ENCODE measurements around the gene MPG. TPM values are rescaled to one million over a fixed set of nuclear protein-coding genes. Genes with fewer than 3 reads are reported as not detected.

MPG gene
- total RNA-seq, 2 donors from 2014 or later: 111 to 138 TPM

DNA sequence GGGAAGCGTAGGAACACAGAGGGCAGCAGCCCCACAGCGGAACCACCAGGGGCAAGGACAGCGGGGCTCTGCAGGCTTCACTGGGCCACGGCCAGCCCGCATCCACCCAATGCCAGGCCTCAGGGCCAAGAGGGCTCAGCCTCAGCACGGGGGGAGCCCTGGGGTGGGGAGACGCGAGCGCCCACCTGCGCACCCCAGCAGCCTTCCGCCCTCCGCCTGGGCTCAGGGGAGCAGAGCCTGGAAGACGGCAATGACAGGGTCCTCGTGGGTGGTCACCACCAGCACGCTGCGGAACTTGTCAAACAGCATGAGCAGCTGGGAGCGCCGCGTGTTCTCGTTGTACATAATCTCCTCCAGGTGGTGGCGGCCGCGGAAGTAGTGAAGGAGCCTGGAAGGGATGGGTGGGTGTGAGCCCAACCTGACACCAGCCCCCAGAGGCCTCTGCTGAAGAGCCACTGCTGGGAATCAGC is 8.5 kb downstream of the MPG start:
- Histone ChIP-seq H3K4me1 (replicated peaks) (peaks cover 1% of the 10 kb centered on the region), H3K36me3 (peaks cover 0 to 8% of the 10 kb centered on the region in 2 donors), H3K9me3 (no peaks in the 10 kb centered on the region), H3K27me3 (replicated peaks; ENCODE audit: insufficient read depth) (no peaks in the 10 kb centered on the region), H3K4me3 (no peak overlapping the region), H3K27ac (no peak overlapping the region)
- WGBS: 73% methylated on average over 23 of the region's 23 CpGs
- intact Hi-C loops (cut with DNase I): no loop called here
- DNase-seq (ENCODE audit: low spot score): no peak
- TF ChIP-seq POLR2A (IDR thresholded peaks at IDR 0.05): no peak
- TF ChIP-seq, protein P1, sequence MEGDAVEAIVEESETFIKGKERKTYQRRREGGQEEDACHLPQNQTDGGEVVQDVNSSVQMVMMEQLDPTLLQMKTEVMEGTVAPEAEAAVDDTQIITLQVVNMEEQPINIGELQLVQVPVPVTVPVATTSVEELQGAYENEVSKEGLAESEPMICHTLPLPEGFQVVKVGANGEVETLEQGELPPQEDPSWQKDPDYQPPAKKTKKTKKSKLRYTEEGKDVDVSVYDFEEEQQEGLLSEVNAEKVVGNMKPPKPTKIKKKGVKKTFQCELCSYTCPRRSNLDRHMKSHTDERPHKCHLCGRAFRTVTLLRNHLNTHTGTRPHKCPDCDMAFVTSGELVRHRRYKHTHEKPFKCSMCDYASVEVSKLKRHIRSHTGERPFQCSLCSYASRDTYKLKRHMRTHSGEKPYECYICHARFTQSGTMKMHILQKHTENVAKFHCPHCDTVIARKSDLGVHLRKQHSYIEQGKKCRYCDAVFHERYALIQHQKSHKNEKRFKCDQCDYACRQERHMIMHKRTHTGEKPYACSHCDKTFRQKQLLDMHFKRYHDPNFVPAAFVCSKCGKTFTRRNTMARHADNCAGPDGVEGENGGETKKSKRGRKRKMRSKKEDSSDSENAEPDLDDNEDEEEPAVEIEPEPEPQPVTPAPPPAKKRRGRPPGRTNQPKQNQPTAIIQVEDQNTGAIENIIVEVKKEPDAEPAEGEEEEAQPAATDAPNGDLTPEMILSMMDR (IDR thresholded peaks at IDR 0.05): no peak
- TF ChIP-seq POLR2AphosphoS5 (IDR thresholded peaks at IDR 0.05): no peak

DNA sequence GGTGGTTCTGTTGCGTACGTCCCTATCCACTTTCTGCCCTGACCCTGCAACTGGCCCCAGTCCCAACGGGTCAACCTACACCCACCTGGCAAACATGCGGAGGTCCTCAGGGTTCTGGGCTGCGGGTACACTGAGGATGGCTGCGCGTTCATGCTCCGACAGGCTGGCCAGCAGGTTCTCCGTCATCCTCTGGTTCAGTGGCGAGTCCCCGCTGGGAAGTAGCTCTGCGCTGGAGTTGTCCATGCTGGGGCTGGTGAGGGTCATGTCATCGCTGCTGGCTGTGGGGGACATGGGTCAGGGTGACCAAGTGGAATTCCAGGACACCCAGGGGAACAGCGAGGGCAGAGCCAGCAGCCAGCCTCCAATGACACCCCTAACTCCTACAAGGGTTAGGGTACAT is 10.6 kb downstream of the MPG start:
- no peak for DNase-seq (ENCODE audit: low spot score)
- WGBS: 96% methylated on average over 14 of the region's 14 CpGs
- TF ChIP-seq POLR2AphosphoS5 (IDR thresholded peaks at IDR 0.05): no peak
- TF ChIP-seq POLR2A (IDR thresholded peaks at IDR 0.05): no peak
- no peak overlapping the region for H3K27ac ChIP-seq
- no peaks in the 10 kb centered on the region for H3K27me3 ChIP-seq (replicated peaks; ENCODE audit: insufficient read depth)
- H3K9me3 ChIP-seq: no peaks in the 10 kb centered on the region
- no peak overlapping the region for H3K4me3 ChIP-seq
- peaks cover 8% of the 10 kb centered on the region for H3K4me1 ChIP-seq (replicated peaks)
- intact Hi-C loops (cut with DNase I): no loop called here
- H3K36me3 ChIP-seq: peaks cover 0 to 8% of the 10 kb centered on the region in 2 donors

DNA sequence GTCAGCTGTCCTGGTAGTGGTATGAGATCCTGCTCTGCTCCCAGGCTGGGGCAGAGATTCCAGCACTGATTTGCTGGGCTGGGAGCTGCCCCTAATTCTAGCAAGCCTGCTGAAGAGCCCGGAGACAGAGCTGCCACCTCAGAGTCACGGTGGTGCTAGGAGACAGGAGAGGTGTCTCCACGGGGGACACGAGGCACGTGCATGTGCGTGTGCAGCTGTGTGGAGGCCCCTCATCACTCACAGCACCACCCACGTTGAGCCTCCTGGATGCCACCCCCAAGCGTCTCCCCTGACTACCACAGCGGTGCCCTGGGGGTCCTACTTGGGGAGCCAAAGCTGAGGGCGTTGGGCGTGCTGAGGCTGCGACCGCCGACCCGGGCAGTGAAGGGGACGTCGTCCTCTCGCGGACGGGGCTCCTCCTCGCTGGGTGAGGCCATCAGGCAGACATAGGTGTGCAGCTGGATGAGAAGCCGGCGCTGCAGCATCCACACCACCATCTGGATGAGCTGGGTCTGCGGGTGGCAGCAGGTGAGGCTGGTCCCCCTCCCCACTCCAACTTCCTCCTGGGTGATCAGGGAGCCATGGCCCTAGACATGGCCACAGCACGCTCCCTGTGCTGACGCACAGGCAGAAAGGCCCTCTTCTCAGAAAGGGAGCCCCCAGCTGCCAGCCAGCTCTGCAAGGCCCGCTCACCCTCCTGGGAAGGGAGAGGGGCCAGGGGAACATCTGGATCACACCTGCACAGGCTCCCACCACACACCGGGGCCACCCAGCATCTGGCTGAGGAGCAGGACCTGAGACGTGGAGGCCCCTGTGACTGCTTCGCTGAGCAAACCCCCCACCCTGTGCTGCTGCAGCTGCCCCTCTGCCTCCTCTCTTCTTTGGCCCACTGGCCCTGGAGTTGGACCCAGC is 11.6 kb downstream of the MPG start:
- Histone ChIP-seq H3K36me3 (peaks cover 0 to 8% of the 10 kb centered on the region in 2 donors), H3K4me3 (no peak overlapping the region), H3K27ac (no peak overlapping the region), H3K4me1 (replicated peaks) (peaks cover 8% of the 10 kb centered on the region), H3K27me3 (replicated peaks; ENCODE audit: insufficient read depth) (no peaks in the 10 kb centered on the region), H3K9me3 (no peaks in the 10 kb centered on the region)
- intact Hi-C loops (cut with DNase I): no loop called here
- 91% methylated on average over 29 of the region's 30 CpGs for WGBS
- DNase-seq (ENCODE audit: low spot score): no peak
- TF ChIP-seq POLR2A (IDR thresholded peaks at IDR 0.05) (no peak), POLR2AphosphoS5 (IDR thresholded peaks at IDR 0.05) (no peak)
- TF ChIP-seq, protein P1 (IDR thresholded peaks at IDR 0.05): no peak

DNA sequence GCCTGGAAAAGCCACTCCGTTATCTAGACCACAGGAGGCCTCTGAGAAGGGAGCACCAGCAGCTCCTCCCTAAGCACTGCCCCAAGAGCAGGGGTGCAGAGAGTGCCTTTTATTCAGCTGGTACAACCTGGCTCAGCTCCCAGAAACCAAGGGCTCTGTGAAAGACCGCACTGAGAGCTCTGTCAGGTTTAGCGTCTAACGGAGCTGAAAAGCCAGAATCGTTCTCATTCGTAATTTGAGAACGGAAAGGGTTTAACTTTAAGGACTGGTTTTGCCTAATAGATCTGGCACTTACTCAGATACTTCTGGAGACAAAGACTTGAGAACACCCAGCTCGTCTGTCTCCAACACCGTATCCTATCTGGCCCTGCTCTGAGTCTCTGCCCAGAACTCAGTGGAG is 13.5 kb downstream of the MPG start:
- no peak for TF ChIP-seq POLR2A (IDR thresholded peaks at IDR 0.05)
- no peak for TF ChIP-seq POLR2AphosphoS5 (IDR thresholded peaks at IDR 0.05)
- TF ChIP-seq, protein P1 (IDR thresholded peaks at IDR 0.05): no peak
- intact Hi-C loops (cut with DNase I): no loop called here
- WGBS: 14% methylated on average over 9 of the region's 9 CpGs
- H3K27ac ChIP-seq: peak overlapping the region in 1 of 2 donors; percentile 1
- DNase-seq (ENCODE audit: low spot score): no peak
- H3K27me3 ChIP-seq (replicated peaks; ENCODE audit: insufficient read depth): no peaks in the 10 kb centered on the region
- H3K9me3 ChIP-seq: no peaks in the 10 kb centered on the region
- H3K4me3 ChIP-seq: no peak overlapping the region
- H3K4me1 ChIP-seq (replicated peaks): peaks cover 8% of the 10 kb centered on the region
- peaks cover 0 to 8% of the 10 kb centered on the region in 2 donors for H3K36me3 ChIP-seq

DNA sequence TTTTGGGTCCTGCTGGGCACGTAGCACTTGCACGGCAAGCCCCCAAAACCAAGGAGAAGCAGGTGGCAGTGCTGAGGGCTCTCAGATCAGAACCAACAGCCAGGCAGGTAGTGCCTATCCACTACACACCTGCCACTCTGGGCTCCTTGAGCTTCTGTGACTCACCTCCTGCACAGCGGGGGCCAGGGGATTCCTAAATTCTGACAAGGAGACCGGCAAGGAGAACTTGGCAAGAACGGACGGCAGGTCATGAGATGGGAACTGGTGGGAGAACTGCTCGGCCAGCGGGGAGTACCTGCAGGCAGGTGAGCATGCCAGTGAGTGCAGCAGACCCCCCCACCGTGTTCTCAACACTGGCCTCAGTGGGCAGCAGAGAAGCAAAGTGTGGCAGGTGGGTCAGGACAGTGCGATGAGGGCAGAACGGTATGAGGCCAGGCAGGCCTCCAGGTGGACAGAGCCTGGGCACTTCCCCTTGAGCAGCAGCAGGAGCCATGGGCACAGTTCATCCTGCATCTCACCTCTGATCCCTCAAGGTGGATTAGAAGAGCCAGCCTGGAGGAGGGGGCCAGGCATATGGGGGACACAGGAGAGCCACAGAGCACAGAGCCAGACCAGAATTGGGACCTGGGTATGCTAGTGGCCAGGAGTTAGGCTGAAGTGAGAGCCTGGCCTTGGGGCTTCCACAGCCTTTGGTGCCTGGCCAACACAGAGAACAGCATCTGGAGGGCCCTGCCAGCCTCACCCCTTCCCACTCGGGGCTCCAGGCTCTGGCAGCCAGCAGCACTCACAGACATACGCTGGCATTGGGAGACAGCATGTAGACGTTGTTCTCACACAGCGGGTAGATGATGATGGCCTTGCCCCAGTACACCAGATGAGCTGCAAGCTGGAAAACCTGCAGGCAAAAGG is 14.7 kb downstream of the MPG start:
- TF ChIP-seq POLR2AphosphoS5 (IDR thresholded peaks at IDR 0.05) (no peak), POLR2A (IDR thresholded peaks at IDR 0.05) (no peak)
- TF ChIP-seq, protein P1 (IDR thresholded peaks at IDR 0.05): no peak
- Histone ChIP-seq H3K27ac (no peak overlapping the region), H3K36me3 (peaks cover 0 to 8% of the 10 kb centered on the region in 2 donors), H3K27me3 (replicated peaks; ENCODE audit: insufficient read depth) (no peaks in the 10 kb centered on the region), H3K9me3 (no peaks in the 10 kb centered on the region), H3K4me1 (replicated peaks) (peaks cover 8% of the 10 kb centered on the region), H3K4me3 (no peak overlapping the region)
- intact Hi-C loops (cut with DNase I): no loop called here
- 80% methylated on average over 14 of the region's 15 CpGs for WGBS
- no peak for DNase-seq (ENCODE audit: low spot score)
